IMR-90 (cell line): ENCODE results near the gene ZCCHC7. TPM values are rescaled to one million over a fixed set of nuclear protein-coding genes. Genes with fewer than 3 reads are reported as not detected.
A peak's percentile ranks its signal among the peaks of the same experiment; 100 is the strongest.

Experiments
- ATAC-seq: fragments of 200-7000 bp; cut with Tn5 transposase; 2 replicates; pipeline ENCODE4 v1.9.1; 2020; ENCODE audit warnings: low read depth, mild to moderate bottlenecking, moderate library complexity
- BruUV-seq: library from RNA; stranded (reverse); fragments of 400-500 nt; replicated peaks from 2 replicates; lab custom pipeline; 2021; lab: Mats Ljungman, UMichigan
- CTCF ChIA-PET: fragments of 300-600 bp; formaldehyde crosslinking; extraction: SDS; loops from one replicate; lab custom pipeline; 2021; ENCODE audit warnings: antibody characterized with exemption; lab: Yijun Ruan, JAX
- POLR2A ChIA-PET: fragments of 300-600 bp; sonication (Branson Sonifier 250); formaldehyde crosslinking; loops from one replicate; lab custom pipeline; 2022; ENCODE audit warnings: antibody characterized with exemption; ENCODE audit not compliant: unreplicated experiment; lab: Charles Lee
- DNase-seq: peaks from one replicate; pipeline ENCODE4 v3.0.0; 2013
- H2AFZ ChIP-seq: replicated peaks from 2 replicates; pipeline ENCODE3; 2013; ENCODE audit warnings: low read length, mild to moderate bottlenecking; ENCODE audit not compliant: poor library complexity
- H2AK5ac ChIP-seq: 2 replicates; pipeline ENCODE4 v1.6.1; 2013; ENCODE audit warnings: low read depth, low read length, inconsistent platforms
- H2AK9ac ChIP-seq: replicated peaks from 2 replicates; pipeline ENCODE3; 2013; ENCODE audit warnings: mild to moderate bottlenecking, low read depth, low read length, moderate library complexity; ENCODE audit not compliant: poor library complexity
- H2BK120ac ChIP-seq: 2 replicates; pipeline ENCODE4 v1.6.1; 2013; ENCODE audit warnings: low read depth, low read length, inconsistent platforms
- H2BK15ac ChIP-seq: 3 replicates; pipeline ENCODE4 v1.6.1; 2013; ENCODE audit warnings: low read depth, low read length, inconsistent platforms
- H2BK20ac ChIP-seq: 2 replicates; pipeline ENCODE4 v1.6.1; 2013; ENCODE audit warnings: low read depth, mild to moderate bottlenecking, inconsistent platforms, low read length, moderate library complexity
- H2BK5ac ChIP-seq: 2 replicates; pipeline ENCODE4 v1.6.1; 2013; ENCODE audit warnings: mild to moderate bottlenecking, low read depth, low read length, inconsistent platforms; ENCODE audit not compliant: poor library complexity, severe bottlenecking
- H3K14ac ChIP-seq: replicated peaks from 2 replicates; pipeline ENCODE4 v1.6.1; 2013; ENCODE audit warnings: low read depth, low read length, inconsistent platforms
- H3K18ac ChIP-seq: 2 replicates; pipeline ENCODE4 v1.6.1; 2013; ENCODE audit warnings: low read depth, low read length, control low read depth
- H3K23ac ChIP-seq: 2 replicates; pipeline ENCODE4 v1.6.1; 2013; ENCODE audit warnings: low read depth, low read length, inconsistent platforms
- H3K27ac ChIP-seq: 2 replicates; pipeline ENCODE4 v1.5.1; 2013; ENCODE audit warnings: mild to moderate bottlenecking, control low read depth, low read length; ENCODE audit not compliant: insufficient read depth
- H3K27me3 ChIP-seq: 2 replicates; pipeline ENCODE4 v1.6.1; 2013; ENCODE audit warnings: low read length; ENCODE audit not compliant: control insufficient read depth, insufficient read depth
- H3K36me3 ChIP-seq: 2 replicates; pipeline ENCODE4 v1.6.1; 2013; ENCODE audit warnings: low read length, mixed read lengths; ENCODE audit not compliant: control insufficient read depth, insufficient read depth
- H3K4ac ChIP-seq: 2 replicates; pipeline ENCODE4 v1.6.1; 2013; ENCODE audit warnings: low read depth, low read length, inconsistent platforms
- H3K4me1 ChIP-seq: 2 replicates; pipeline ENCODE4 v1.6.1; 2013; ENCODE audit warnings: low read length, mixed read lengths; ENCODE audit not compliant: control insufficient read depth, insufficient read depth
- H3K4me2 ChIP-seq: 2 replicates; pipeline ENCODE4 v1.6.1; 2013; ENCODE audit warnings: low read depth, mild to moderate bottlenecking, control low read depth, low read length, moderate library complexity
- H3K4me3 ChIP-seq: 2 replicates; pipeline ENCODE4 v1.5.1; 2013; ENCODE audit warnings: low read depth, mild to moderate bottlenecking, control low read depth, low read length, moderate library complexity; ENCODE audit not compliant: insufficient read depth
- H3K56ac ChIP-seq: 2 replicates; pipeline ENCODE4 v1.6.1; 2013; ENCODE audit warnings: low read length, inconsistent platforms; ENCODE audit not compliant: insufficient read depth; ENCODE audit errors: extremely low read depth
- H3K79me1 ChIP-seq, 2 experiments: 2 replicates each; pipeline ENCODE4 v1.6.1; 2013; ENCODE audit warnings: low read length in 2 of 2, inconsistent platforms in 1 of 2, low read depth in 1 of 2
- H3K9ac ChIP-seq: 2 replicates; pipeline ENCODE4 v1.6.1; 2013; ENCODE audit warnings: low read depth, low read length, control low read depth
- H3K9me1 ChIP-seq: 2 replicates; pipeline ENCODE4 v1.6.1; 2013; ENCODE audit warnings: low read length, inconsistent platforms; ENCODE audit not compliant: insufficient read depth
- H3K9me3 ChIP-seq: 2 replicates; pipeline ENCODE4 v1.6.1; 2013; ENCODE audit warnings: low read length; ENCODE audit not compliant: control insufficient read depth, insufficient read depth
- H4K20me1 ChIP-seq: 2 replicates; pipeline ENCODE4 v1.6.1; 2013; ENCODE audit warnings: low read length, inconsistent platforms; ENCODE audit not compliant: insufficient read depth
- H4K5ac ChIP-seq: 2 replicates; pipeline ENCODE4 v1.6.1; 2013; ENCODE audit warnings: mild to moderate bottlenecking, low read depth, low read length, control low read depth
- H4K8ac ChIP-seq, 2 experiments: 2 replicates each; pipeline ENCODE4 v1.6.1; 2013; ENCODE audit warnings: low read depth in 2 of 2, low read length in 2 of 2, control low read depth in 1 of 2, inconsistent platforms in 1 of 2
- H4K91ac ChIP-seq: 2 replicates; pipeline ENCODE4 v1.6.1; 2013; ENCODE audit warnings: low read depth, low read length, inconsistent platforms; ENCODE audit not compliant: insufficient read depth
- CEBPB ChIP-seq: IDR thresholded peaks from 2 replicates; pipeline ENCODE4 v1.6.1; 2012; ENCODE audit warnings: low read depth, low read length, improper control_type of control experiment
- CHD1 ChIP-seq: IDR thresholded peaks from 2 replicates; pipeline ENCODE4 v1.6.1; 2012; ENCODE audit warnings: low read depth, low read length, improper control_type of control experiment
- ELK1 ChIP-seq: fragments of 150-350 bp; IDR thresholded peaks from 2 replicates; pipeline ENCODE4 v1.6.1; 2016; ENCODE audit warnings: low read depth, mild to moderate bottlenecking, low read length, moderate library complexity, borderline replicate concordance
- FOS ChIP-seq: fragments of 150-350 bp; IDR thresholded peaks from 2 replicates; pipeline ENCODE4 v1.6.1; 2016; ENCODE audit warnings: low read depth, low read length
- MAFK ChIP-seq: IDR thresholded peaks from 2 replicates; pipeline ENCODE4 v1.6.1; 2012; ENCODE audit warnings: low read depth, low read length, improper control_type of control experiment
- MAZ ChIP-seq: IDR thresholded peaks from 2 replicates; pipeline ENCODE4 v1.6.1; 2012; ENCODE audit warnings: low read depth, mild to moderate bottlenecking, low read length, improper control_type of control experiment, moderate library complexity, borderline replicate concordance
- NFE2L2 ChIP-seq: fragments of 150-350 bp; IDR thresholded peaks from 2 replicates; pipeline ENCODE4 v1.6.1; 2016; ENCODE audit warnings: low read depth, mild to moderate bottlenecking, low read length
- RAD21 ChIP-seq: IDR thresholded peaks from 2 replicates; pipeline ENCODE4 v1.6.1; 2012; ENCODE audit warnings: low read length, improper control_type of control experiment
- SMC3 ChIP-seq: fragments of 150-350 bp; IDR thresholded peaks from 2 replicates; pipeline ENCODE4 v1.6.1; 2016; ENCODE audit warnings: low read depth, mild to moderate bottlenecking, antibody characterized with exemption, low read length, moderate library complexity
- dilution Hi-C: fragments of 300-500 bp; cut with HindIII; formaldehyde crosslinking; loops from one replicate; pipeline ENCODE4 v1.14.3; 2018; ENCODE audit warnings: low sequenced_read_pairs; ENCODE audit not compliant: unreplicated experiment
- in situ Hi-C: fragments of 300-500 bp; cut with MboI; formaldehyde crosslinking; loops from 3 replicates; pipeline ENCODE4 v1.14.3; 2019; ENCODE audit warnings: low sequenced_read_pairs, inconsistent platforms, mixed read lengths
- intact Hi-C: fragments of 100-400 bp; cut with micrococcal nuclease; formaldehyde crosslinking; loops from 2 replicates; pipeline ENCODE4 v1.10.0; 2022
- polyA plus RNA-seq, 3 experiments: library from polyadenylated mRNA; depleted of rRNA; stranded (reverse); fragments of >200 nt; gene quantifications; 2 replicates each; pipeline ENCODE4 v1.2.3, GENCODE V29; 2012; ENCODE audit warnings: low replicate concordance in 1 of 3
- total RNA-seq: library from RNA; depleted of rRNA; stranded (reverse); fragments of >200 nt; gene quantifications from 2 replicates; pipeline ENCODE4 v1.2.3, GENCODE V29; 2012
- TF ChIP-seq, protein P1 (sequence below): conservative IDR thresholded peaks from 2 replicates; pipeline ENCODE4 v1.5.1; 2012; ENCODE audit warnings: mild to moderate bottlenecking, low read depth, low read length, improper control_type of control experiment

ZCCHC7 gene
- total and polyA plus RNA-seq, 2 of the 4 experiments (the other 2 are of a cell fraction) = 13.6 to 28.7 TPM

- dilution Hi-C loops (no loop called here), intact Hi-C loops (loop anchor here (5.0 kb wide), 1 partner anchor 39 kb away; the partner anchor contains the start of gene ZCCHC7), in situ Hi-C loops (no loop called here)
- no peak overlapping the region for H3K56ac ChIP-seq
- POLR2A ChIA-PET = interaction anchor here (0.6 kb wide), 1 partner anchor 46 kb away, joined by 5 read pairs; no protein-coding TSS in a partner anchor
- H3K23ac ChIP-seq = no peak overlapping the region
- no peak overlapping the region for H2BK120ac ChIP-seq
- H3K27ac ChIP-seq = no peak overlapping the region
- H3K9ac ChIP-seq = no peak overlapping the region
- H3K4me2 ChIP-seq = no peak overlapping the region; the same call in 1 of the 2 replicates
- no peak overlapping the region for H3K14ac ChIP-seq
- H4K5ac ChIP-seq = no peak overlapping the region
- CTCF ChIA-PET = interaction anchor here (1.1 kb wide), 1 partner anchor 22 kb away, joined by 3 read pairs; no protein-coding TSS in a partner anchor
- no peak overlapping the region for H2BK15ac ChIP-seq
- H3K4ac ChIP-seq = no peak overlapping the region
- H2BK5ac ChIP-seq = no peak overlapping the region
- H3K79me1 ChIP-seq = peaks cover 20 to 49% of the 10 kb centered on the region in 2 experiments
- H3K4me3 ChIP-seq = no peak overlapping the region
- H4K8ac ChIP-seq = no peak overlapping the region
- no peak overlapping the region for H4K91ac ChIP-seq
- H2AFZ ChIP-seq = no peak overlapping the region
- H2AK9ac ChIP-seq = no peak overlapping the region
- peaks cover 3% of the 10 kb centered on the region for H3K9me1 ChIP-seq
- H2AK5ac ChIP-seq = no peak overlapping the region
- peaks cover 9% of the 10 kb centered on the region for H3K36me3 ChIP-seq
- peaks cover 6% of the 10 kb centered on the region; the same call in 1 of the 2 replicates for H4K20me1 ChIP-seq
- no TSS peak for BruUV-seq
- DNase-seq (peak; percentile 29), ATAC-seq (no peak)
- no peaks in the 10 kb centered on the region; the same call in 1 of the 2 replicates for H3K4me1 ChIP-seq
- TF ChIP-seq SMC3 = no peak
- TF ChIP-seq CHD1 = no peak
- no peak for TF ChIP-seq ELK1
- TF ChIP-seq MAZ = no peak
- no peak for TF ChIP-seq CEBPB
- no peak for TF ChIP-seq FOS
- no peak for TF ChIP-seq MAFK
- TF ChIP-seq RAD21 = no peak
- TF ChIP-seq, protein P1, sequence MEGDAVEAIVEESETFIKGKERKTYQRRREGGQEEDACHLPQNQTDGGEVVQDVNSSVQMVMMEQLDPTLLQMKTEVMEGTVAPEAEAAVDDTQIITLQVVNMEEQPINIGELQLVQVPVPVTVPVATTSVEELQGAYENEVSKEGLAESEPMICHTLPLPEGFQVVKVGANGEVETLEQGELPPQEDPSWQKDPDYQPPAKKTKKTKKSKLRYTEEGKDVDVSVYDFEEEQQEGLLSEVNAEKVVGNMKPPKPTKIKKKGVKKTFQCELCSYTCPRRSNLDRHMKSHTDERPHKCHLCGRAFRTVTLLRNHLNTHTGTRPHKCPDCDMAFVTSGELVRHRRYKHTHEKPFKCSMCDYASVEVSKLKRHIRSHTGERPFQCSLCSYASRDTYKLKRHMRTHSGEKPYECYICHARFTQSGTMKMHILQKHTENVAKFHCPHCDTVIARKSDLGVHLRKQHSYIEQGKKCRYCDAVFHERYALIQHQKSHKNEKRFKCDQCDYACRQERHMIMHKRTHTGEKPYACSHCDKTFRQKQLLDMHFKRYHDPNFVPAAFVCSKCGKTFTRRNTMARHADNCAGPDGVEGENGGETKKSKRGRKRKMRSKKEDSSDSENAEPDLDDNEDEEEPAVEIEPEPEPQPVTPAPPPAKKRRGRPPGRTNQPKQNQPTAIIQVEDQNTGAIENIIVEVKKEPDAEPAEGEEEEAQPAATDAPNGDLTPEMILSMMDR = no peak
- TF ChIP-seq NFE2L2 = no peak
- 0 out of 2 replicates have a peak, but pooled peaks cover 2% of the 10 kb centered on the region for H3K9me3 ChIP-seq
- H3K18ac ChIP-seq = no peak overlapping the region
- no peak overlapping the region for H2BK20ac ChIP-seq
- no peaks in the 10 kb centered on the region for H3K27me3 ChIP-seq
Measured at GRCh38 chr9:37083654-37084053, 36.7 kb upstream of the ZCCHC7 start.
